ENCODE data around the gene COL6A6.
"Not testable (repeated sequence)": the region's sequence is repeated elsewhere in the genome, so short reads cannot be mapped to it uniquely, and the experiment has no call there.

COL6A6 gene

GRCh38 chr3:130515755-130516154, 1.2 kb upstream of the COL6A6 start:
- H3K27ac Mint-ChIP-seq = no peak overlapping the region
- H3K9me3 Mint-ChIP-seq = peaks cover 4% of the 10 kb centered on the region
- no peaks in the 10 kb centered on the region for H3K4me1 Mint-ChIP-seq
- no peak overlapping the region for H3K4me3 Mint-ChIP-seq
- H3K27me3 Mint-ChIP-seq = peaks cover 53% of the 10 kb centered on the region
- ATAC-seq = no peak
- H3K36me3 Mint-ChIP-seq = no peaks in the 10 kb centered on the region

- ATAC-seq = no peak
- H3K36me3 Mint-ChIP-seq = no peaks in the 10 kb centered on the region
- H3K9me3 Mint-ChIP-seq = no peaks in the 10 kb centered on the region
- no peak overlapping the region for H3K27ac Mint-ChIP-seq
- peaks cover 40% of the 10 kb centered on the region for H3K27me3 Mint-ChIP-seq
- no peaks in the 10 kb centered on the region for H3K4me1 Mint-ChIP-seq
- H3K4me3 Mint-ChIP-seq = no peak overlapping the region
These were observed 625 bp downstream of the COL6A6 start for GRCh38 chr3:130517602-130518001.

- Mint-ChIP-seq H3K9me3 (no peaks in the 10 kb centered on the region), H3K36me3 (no peaks in the 10 kb centered on the region), H3K4me1 (no peaks in the 10 kb centered on the region), H3K27me3 (peaks cover 46% of the 10 kb centered on the region), H3K27ac (no peak overlapping the region), H3K4me3 (no peak overlapping the region)
- ATAC-seq = no peak
These were observed 2.8 kb downstream of the COL6A6 start for GRCh38 chr3:130519754-130520153.

- H3K9me3 Mint-ChIP-seq = no peaks in the 10 kb centered on the region
- H3K4me3 Mint-ChIP-seq = no peak overlapping the region
- H3K36me3 Mint-ChIP-seq = no peaks in the 10 kb centered on the region
- ATAC-seq = no peak
- peaks cover 38% of the 10 kb centered on the region for H3K27me3 Mint-ChIP-seq
- H3K27ac Mint-ChIP-seq = no peak overlapping the region
- H3K4me1 Mint-ChIP-seq = no peaks in the 10 kb centered on the region
These were observed 5.4 kb downstream of the COL6A6 start for GRCh38 chr3:130522399-130522798.

- Mint-ChIP-seq H3K27me3 (peaks cover 27% of the 10 kb centered on the region), H3K4me3 (no peak overlapping the region), H3K36me3 (no peaks in the 10 kb centered on the region), H3K4me1 (peaks cover 11% of the 10 kb centered on the region), H3K27ac (no peak overlapping the region), H3K9me3 (no peaks in the 10 kb centered on the region)
- ATAC-seq = no peak
These were observed 10.4 kb downstream of the COL6A6 start for GRCh38 chr3:130527426-130527825.

- Mint-ChIP-seq H3K27ac (no peak overlapping the region), H3K4me1 (peaks cover 11% of the 10 kb centered on the region), H3K36me3 (no peaks in the 10 kb centered on the region), H3K9me3 (no peaks in the 10 kb centered on the region), H3K4me3 (no peak overlapping the region), H3K27me3 (peaks cover 20% of the 10 kb centered on the region)
- ATAC-seq = no peak
These were observed 11.1 kb downstream of the COL6A6 start for GRCh38 chr3:130528120-130528519.

GRCh38 chr3:130529486-130530215, 12.7 kb downstream of the COL6A6 start:
- Mint-ChIP-seq H3K36me3 (no peaks in the 10 kb centered on the region), H3K27me3 (peaks cover 11% of the 10 kb centered on the region), H3K4me3 (no peak overlapping the region), H3K9me3 (no peaks in the 10 kb centered on the region), H3K4me1 (peaks cover 11% of the 10 kb centered on the region), H3K27ac (no peak overlapping the region)
- ATAC-seq = peak; percentile 29

- H3K27me3 Mint-ChIP-seq = peaks cover 13% of the 10 kb centered on the region
- H3K4me3 Mint-ChIP-seq = no peak overlapping the region
- H3K9me3 Mint-ChIP-seq = no peaks in the 10 kb centered on the region
- peaks cover 11% of the 10 kb centered on the region for H3K4me1 Mint-ChIP-seq
- H3K36me3 Mint-ChIP-seq = no peaks in the 10 kb centered on the region
- ATAC-seq = no peak
- H3K27ac Mint-ChIP-seq = no peak overlapping the region
These were observed 16.3 kb downstream of the COL6A6 start for GRCh38 chr3:130533247-130533646.

- ATAC-seq = no peak
- peaks cover 3% of the 10 kb centered on the region for H3K9me3 Mint-ChIP-seq
- H3K4me1 Mint-ChIP-seq = no peaks in the 10 kb centered on the region
- H3K4me3 Mint-ChIP-seq = no peak overlapping the region
- peaks cover 13% of the 10 kb centered on the region for H3K27me3 Mint-ChIP-seq
- H3K27ac Mint-ChIP-seq = no peak overlapping the region
- no peaks in the 10 kb centered on the region for H3K36me3 Mint-ChIP-seq
These were observed 20.8 kb downstream of the COL6A6 start for GRCh38 chr3:130537673-130538304.

- no peaks in the 10 kb centered on the region for H3K36me3 Mint-ChIP-seq
- H3K4me3 Mint-ChIP-seq = no peak overlapping the region
- peaks cover 13% of the 10 kb centered on the region for H3K27me3 Mint-ChIP-seq
- peaks cover 6% of the 10 kb centered on the region for H3K4me1 Mint-ChIP-seq
- no peak for ATAC-seq
- H3K9me3 Mint-ChIP-seq = peaks cover 6% of the 10 kb centered on the region
- no peak overlapping the region for H3K27ac Mint-ChIP-seq
These were observed 22.0 kb downstream of the COL6A6 start for GRCh38 chr3:130539005-130539404.

- Mint-ChIP-seq H3K36me3 (no peaks in the 10 kb centered on the region), H3K4me1 (peaks cover 6% of the 10 kb centered on the region), H3K27ac (no peak overlapping the region), H3K27me3 (no peaks in the 10 kb centered on the region), H3K4me3 (no peak overlapping the region), H3K9me3 (peaks cover 10% of the 10 kb centered on the region)
- no peak for ATAC-seq
These were observed 26.3 kb downstream of the COL6A6 start for GRCh38 chr3:130543322-130543721.

GRCh38 chr3:130546920-130547679, 30.1 kb downstream of the COL6A6 start:
- no peak overlapping the region for H3K27ac Mint-ChIP-seq
- H3K4me3 Mint-ChIP-seq = no peak overlapping the region
- peaks cover 9% of the 10 kb centered on the region for H3K9me3 Mint-ChIP-seq
- no peaks in the 10 kb centered on the region for H3K36me3 Mint-ChIP-seq
- no peaks in the 10 kb centered on the region for H3K27me3 Mint-ChIP-seq
- no peak for ATAC-seq
- H3K4me1 Mint-ChIP-seq = peaks cover 6% of the 10 kb centered on the region

- H3K9me3 Mint-ChIP-seq, H3K27ac Mint-ChIP-seq, H3K27me3 Mint-ChIP-seq, H3K4me1 Mint-ChIP-seq, H3K36me3 Mint-ChIP-seq, ATAC-seq, H3K4me3 Mint-ChIP-seq: not testable (repeated sequence)
These were observed 30.7 kb downstream of the COL6A6 start for GRCh38 chr3:130547680-130548065.

GRCh38 chr3:130548356-130548755, 31.4 kb downstream of the COL6A6 start:
- Mint-ChIP-seq H3K4me3 (no peak overlapping the region), H3K27ac (no peak overlapping the region), H3K9me3 (peaks cover 5% of the 10 kb centered on the region), H3K27me3 (no peaks in the 10 kb centered on the region), H3K36me3 (no peaks in the 10 kb centered on the region), H3K4me1 (peaks cover 3% of the 10 kb centered on the region)
- ATAC-seq = no peak

- Mint-ChIP-seq H3K9me3 (peaks cover 4% of the 10 kb centered on the region), H3K27ac (no peak overlapping the region), H3K27me3 (peaks cover 27% of the 10 kb centered on the region), H3K4me1 (no peaks in the 10 kb centered on the region), H3K36me3 (peaks cover 6% of the 10 kb centered on the region), H3K4me3 (no peak overlapping the region)
- no peak for ATAC-seq
These were observed 40.5 kb downstream of the COL6A6 start for GRCh38 chr3:130557336-130558035.

All from stimulated activated memory B cell treated with anti-CD40 and anti-IgM and Interleukin-4, amounts not matched to agents 10 μg/mL and 1 μg/mL and 100 μg/mL, for 72 hours (primary cell).